Measurements from ENCODE around the gene ZNF792.
"Not testable (repeated sequence)": the region's sequence is repeated elsewhere in the genome, so short reads cannot be mapped to it uniquely, and the experiment has no call there.

The ZNF792 gene

DNA sequence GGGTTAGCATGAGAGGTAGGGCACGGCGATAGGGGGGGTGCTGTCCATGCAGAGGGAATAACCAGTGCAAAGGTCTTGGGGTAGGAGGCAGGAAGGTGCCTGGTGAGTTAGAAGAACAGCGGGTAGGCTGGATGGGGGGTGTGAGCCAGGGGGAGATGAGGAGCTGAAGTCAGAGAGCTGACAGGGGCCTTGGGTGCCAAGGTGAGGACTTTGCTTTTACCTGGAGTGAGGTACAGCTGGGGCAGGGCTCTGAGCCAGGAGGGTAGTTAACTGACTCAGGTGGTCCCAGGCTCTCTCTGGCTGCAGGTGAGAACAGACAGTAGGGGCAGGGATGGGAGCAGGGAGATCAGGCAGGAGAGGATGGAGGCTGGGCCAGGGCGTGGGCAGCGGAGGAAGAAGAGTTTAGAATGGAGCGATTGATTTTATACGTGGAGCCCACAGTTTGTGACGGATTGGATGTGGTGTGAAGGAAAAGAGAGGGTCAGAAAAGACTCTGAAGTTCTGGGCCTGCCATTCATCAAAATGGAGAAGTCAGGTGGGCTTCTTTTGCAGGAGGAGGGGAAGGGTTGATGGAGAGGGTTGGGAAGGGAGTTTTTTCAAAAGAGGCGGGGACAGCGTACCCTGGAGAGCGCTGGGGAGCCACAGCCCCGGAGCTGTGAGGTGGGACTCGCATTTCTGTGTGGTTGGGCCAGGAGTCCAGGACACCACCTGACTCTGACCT lies 34.9 kb upstream of the ZNF792 start:
- no peak for DNase-seq (ENCODE audit: low read depth, low spot score)

DNA sequence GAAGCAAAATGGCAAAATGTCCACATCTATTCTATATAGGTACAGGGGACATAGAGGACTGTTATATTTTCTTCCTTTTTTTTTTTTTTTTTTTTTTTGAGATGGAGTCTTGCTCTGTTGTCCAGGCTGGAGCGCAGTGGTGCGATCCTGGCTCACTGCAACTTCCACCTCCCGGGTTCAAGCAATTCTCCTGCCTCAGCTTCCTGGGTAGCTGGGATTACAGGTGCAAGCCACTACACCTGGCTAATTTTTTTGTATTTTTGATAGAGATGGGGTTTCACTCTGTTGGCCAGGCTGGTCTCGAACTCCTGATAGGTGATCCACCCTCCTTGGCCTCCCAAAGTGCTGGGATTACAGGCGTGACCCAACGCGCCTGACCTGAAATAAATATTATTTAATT lies 34.2 kb upstream of the ZNF792 start:
- not testable (repeated sequence) for DNase-seq (ENCODE audit: low read depth, low spot score)

DNA sequence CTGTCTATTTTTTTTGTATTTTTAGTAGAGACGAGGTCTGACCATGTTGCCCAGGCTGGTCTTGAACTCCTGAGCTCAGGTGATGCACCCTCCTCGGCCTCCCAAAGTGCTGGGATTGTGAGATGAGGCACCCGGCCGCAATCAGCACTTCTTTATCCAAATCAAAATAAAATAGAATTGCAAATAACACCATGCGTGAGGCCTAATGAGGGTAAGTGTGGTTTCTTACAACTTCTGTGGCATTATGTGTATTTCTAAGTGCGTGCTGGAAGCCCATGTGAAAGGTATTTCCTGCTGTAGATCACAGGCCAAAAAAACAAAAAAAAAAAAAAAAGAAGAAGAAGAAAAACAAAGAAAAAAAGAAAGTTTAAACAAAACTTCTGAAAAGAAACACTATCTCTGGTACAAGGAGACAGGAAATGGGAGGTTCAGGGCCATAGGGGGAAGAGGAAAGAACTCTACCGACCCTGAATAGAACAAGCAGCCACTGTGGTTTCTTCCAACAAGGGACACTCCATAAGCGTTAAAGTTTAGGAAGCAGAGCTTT lies 33.1 kb upstream of the ZNF792 start:
- no peak for DNase-seq (ENCODE audit: low read depth, low spot score)

GRCh38 chr19:34995551-34995950 lies 31.5 kb upstream of the ZNF792 start:
- DNase-seq (ENCODE audit: low read depth, low spot score) = no peak

- no peak for DNase-seq (ENCODE audit: low read depth, low spot score)
These were observed 30.9 kb upstream of the ZNF792 start for GRCh38 chr19:34994643-34995541.

GRCh38 chr19:34994286-34994642 lies 30.2 kb upstream of the ZNF792 start:
- no peak for DNase-seq (ENCODE audit: low read depth, low spot score)

DNA sequence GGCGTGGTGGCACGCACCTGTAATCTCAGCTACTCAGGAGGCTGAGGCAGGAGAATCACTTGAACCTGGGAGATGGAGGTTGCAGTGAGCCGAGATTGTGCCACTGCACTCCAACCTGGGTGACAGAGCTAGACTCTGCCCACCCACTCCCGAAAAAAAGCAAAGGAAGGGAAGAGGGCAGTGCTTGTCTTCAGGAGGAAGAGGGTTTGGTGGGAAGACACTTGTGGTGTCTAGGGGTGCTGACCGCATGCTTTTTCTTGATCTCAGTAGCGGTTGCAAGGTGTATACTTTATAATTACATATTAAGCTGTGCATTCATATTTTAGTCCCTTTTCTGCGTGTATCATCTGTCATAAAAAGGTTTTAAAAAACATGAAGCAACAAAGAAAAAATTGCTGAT lies 28.6 kb upstream of the ZNF792 start:
- DNase-seq (ENCODE audit: low read depth, low spot score) = not testable (repeated sequence)

DNA sequence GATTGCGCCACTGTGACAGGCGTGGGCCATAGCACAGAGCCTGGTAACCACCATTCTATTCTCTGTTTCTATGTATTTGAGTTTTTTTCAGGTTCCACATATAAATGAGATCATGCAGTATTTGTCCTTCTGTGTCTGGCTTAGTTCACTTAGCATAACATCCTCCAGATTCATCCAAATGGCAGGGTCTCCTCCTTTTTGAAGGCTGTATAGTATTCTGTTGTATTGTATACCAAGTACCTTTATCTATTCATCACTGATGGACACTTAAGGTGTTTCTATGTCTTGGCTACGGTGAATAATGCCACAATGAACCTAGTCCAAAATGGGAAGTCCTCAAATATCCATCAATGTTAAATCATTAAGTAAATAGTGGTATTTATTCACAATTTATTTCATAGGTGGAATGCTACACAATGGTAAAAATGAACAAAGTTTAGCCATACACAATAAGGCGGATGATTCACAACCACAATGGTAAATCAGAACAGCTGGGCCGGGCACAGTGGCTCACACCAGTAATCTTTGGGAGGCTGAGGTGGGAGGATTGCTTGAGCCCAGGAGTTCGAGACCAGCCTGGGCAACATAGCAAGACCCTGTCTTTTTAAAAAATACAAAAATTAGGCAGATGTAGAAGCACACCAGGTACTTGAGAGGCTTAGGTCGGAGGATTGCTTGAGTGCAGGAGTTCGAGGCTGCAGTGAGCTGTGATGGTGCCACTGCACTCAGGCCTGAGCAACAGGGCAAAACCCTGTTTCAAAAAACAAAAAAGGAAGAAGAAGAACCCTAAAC lies 27.7 kb upstream of the ZNF792 start:
- DNase-seq (ENCODE audit: low read depth, low spot score) = no peak

GRCh38 chr19:34990578-34991192 lies 26.7 kb upstream of the ZNF792 start:
- DNase-seq (ENCODE audit: low read depth, low spot score) = no peak

DNA sequence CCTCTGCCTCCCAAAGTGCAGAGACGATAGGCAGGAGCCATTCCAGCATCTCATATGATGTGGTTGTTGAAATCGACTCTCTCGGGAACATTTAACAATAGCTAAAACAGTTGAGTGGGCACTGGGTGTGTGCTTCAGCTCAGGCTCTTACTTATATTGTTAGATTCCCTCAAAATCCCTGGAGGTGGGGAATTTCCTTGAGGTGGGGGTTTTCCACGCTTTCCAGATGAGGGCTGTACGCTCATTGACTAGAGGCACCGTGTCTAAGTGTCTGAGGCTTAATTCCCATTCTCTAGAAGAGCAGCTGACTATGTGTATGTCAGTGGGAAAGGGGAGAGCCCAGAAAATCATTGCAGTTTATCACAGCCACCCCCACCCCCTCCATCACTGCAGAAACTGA lies 25.3 kb upstream of the ZNF792 start:
- no peak for DNase-seq (ENCODE audit: low read depth, low spot score)

DNA sequence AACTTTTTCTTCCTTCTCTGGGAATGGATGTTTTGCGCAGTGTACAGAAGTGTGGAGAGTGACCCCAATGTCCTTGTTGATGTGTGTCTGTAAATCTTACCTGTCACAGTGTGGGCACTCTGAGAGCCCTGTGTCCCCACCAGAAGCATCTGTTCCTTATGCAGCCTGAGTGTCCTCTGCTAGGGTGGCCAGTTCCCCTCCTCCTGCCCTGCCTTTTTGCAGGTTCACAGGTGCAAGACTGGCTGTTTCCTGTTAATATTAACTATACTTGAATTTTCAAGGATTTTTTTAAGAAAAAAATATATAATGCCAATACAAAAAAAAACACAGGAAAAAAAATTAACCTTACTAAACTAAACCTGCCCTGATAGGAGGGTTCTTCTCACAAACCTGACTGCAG lies 24.1 kb upstream of the ZNF792 start:
- no peak for DNase-seq (ENCODE audit: low read depth, low spot score)

DNA sequence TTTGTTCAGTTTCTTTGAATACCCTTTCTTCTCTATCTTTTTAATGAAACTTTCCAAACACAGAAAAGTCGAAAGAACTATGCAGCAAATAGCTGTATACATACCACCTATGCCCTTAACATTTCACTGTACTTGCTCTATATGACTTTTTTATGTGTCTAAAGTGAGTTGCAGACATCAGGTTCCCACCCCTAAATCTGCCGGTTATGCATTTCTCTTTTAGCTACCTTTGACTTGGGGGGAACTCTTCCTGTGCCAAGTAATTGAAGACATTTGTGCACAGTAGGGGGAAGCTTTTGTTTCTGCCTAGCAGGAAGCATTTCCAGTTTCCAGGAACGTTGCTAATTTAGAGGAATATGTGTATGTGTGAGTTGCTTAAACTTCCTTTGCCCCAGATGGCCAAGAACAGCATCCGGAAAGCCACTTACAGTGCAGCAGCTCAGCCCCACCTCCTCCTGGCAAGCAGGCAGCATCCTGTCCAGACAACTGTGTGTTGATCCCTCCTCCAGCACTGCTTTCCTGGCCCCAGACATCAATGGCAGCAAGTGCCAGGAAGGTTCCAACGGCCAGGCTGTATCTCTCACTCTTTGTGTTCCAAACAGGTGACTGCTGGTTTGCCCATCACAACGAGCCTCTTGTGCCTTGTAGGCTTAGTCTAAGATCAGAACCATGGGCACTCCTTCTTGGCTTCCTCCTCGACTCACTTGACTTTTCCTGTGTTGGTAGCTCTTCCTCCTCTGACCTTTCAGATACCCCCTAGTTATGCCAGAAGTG lies 21.4 kb upstream of the ZNF792 start:
- no peak for DNase-seq (ENCODE audit: low read depth, low spot score)

GRCh38 chr19:34984287-34984686 lies 20.3 kb upstream of the ZNF792 start:
- DNase-seq (ENCODE audit: low read depth, low spot score) = no peak

- no peak for DNase-seq (ENCODE audit: low read depth, low spot score)
These were observed 19.8 kb upstream of the ZNF792 start for GRCh38 chr19:34983786-34984185.

GRCh38 chr19:34982275-34982674 lies 18.2 kb upstream of the ZNF792 start:
- no peak for DNase-seq (ENCODE audit: low read depth, low spot score)

GRCh38 chr19:34979819-34980640 lies 16.0 kb upstream of the ZNF792 start:
- no peak for DNase-seq (ENCODE audit: low read depth, low spot score)

GRCh38 chr19:34976611-34977010 lies 12.6 kb upstream of the ZNF792 start:
- DNase-seq (ENCODE audit: low read depth, low spot score) = no peak

DNA sequence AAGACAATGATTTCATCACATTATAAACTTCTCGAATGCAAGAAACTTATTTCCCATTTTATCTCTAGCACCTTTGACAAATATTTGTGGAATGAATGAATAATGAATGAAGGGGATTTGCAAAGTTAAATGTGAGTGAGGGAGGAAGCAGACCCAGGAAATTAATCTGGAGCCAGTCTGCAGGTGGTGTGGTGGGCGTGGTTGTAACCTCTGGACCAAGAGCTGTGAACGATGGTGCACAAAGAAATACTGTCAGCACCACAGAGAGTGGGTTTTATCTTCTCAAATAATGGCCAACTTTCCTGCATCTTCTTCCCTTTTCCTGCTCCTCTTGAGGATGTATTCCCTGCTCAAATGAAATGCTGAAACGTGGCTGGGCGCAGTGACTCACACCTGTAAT lies 11.0 kb upstream of the ZNF792 start:
- no peak for DNase-seq (ENCODE audit: low read depth, low spot score)

GRCh38 chr19:34974646-34975045 lies 10.6 kb upstream of the ZNF792 start:
- DNase-seq (ENCODE audit: low read depth, low spot score) = no peak

DNA sequence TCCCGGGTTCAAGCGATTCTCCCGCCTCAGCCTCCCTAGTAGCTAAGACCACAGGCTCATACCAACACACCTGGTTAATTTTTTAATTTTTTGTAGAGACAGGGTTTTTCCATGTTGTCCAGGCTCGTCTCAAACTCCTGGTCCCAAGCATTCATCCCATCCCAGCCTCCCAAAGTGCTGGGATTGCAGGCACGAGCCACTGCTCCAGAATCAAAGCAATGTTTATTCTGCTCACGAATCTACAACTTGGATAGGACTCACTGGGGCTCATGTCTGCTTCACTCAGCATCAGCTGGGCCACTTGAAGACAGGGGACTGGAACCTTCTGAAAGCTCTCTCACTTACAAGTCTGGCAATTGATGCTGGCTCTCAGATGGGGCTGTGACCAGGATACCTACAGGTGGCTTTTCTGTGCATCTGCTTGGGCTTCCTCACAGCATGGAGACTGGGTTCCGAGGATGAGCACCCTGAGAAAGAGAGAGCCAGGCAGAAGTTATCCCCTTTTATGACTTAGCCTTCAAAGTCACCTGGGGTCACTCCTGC lies 8.2 kb upstream of the ZNF792 start:
- DNase-seq (ENCODE audit: low read depth, low spot score) = no peak
